OCI-LY3 (cell line): ENCODE results near the gene ATP1A3.

Experiments
- H2AFZ ChIP-seq: fragments of 200-600, 300-600 bp; shearing (Covaris generic); 2 replicates; pipeline ENCODE4 v1.6.0; 2014; ENCODE audit warnings: antibody characterized with exemption, low read depth, low read length
- H3K27ac ChIP-seq: fragments of 200-600, 300-600 bp; sonication (generic); 2 replicates; pipeline ENCODE4 v1.5.1; 2014; ENCODE audit warnings: mild to moderate bottlenecking, low read length, moderate library complexity, mixed read lengths
- H3K27me3 ChIP-seq: fragments of 200-600, 300-600 bp; sonication (generic); 2 replicates; pipeline ENCODE4 v1.6.1; 2014; ENCODE audit warnings: low read depth, low read length, mixed read lengths
- H3K36me3 ChIP-seq: fragments of 200-600, 300-600 bp; sonication (generic); replicated peaks from 2 replicates; pipeline ENCODE3; 2014; ENCODE audit warnings: low read depth, low read length, mixed read lengths
- H3K4me1 ChIP-seq: fragments of 300-600, 200-600 bp; sonication (generic); 2 replicates; pipeline ENCODE4 v1.6.1; 2014; ENCODE audit warnings: low read length, mixed read lengths
- H3K4me2 ChIP-seq: fragments of 200-600, 300-600 bp; sonication (generic); 2 replicates; pipeline ENCODE4 v1.6.1; 2014; ENCODE audit warnings: low read length, mixed read lengths
- H3K4me3 ChIP-seq: fragments of 300-600, 200-600 bp; sonication (generic); 2 replicates; pipeline ENCODE4 v1.5.1; 2014; ENCODE audit warnings: antibody characterized with exemption, mild to moderate bottlenecking, low read length, moderate library complexity
- H3K79me2 ChIP-seq: fragments of 300-600, 200-600 bp; shearing (Covaris generic); 2 replicates; pipeline ENCODE4 v1.6.1; 2014; ENCODE audit warnings: mild to moderate bottlenecking, low read length, mixed read lengths
- H3K9ac ChIP-seq: fragments of 300-600, 200-600 bp; shearing (Covaris generic); 2 replicates; pipeline ENCODE4 v1.6.0; 2014; ENCODE audit warnings: mild to moderate bottlenecking, low read length, moderate library complexity
- H3K9me3 ChIP-seq: fragments of 200-600, 300-600 bp; shearing (Covaris generic); 2 replicates; pipeline ENCODE4 v1.6.1; 2014; ENCODE audit warnings: low read length, mixed read lengths; ENCODE audit not compliant: insufficient read depth
- H4K20me1 ChIP-seq: fragments of 200-600, 300-600 bp; sonication (generic); 2 replicates; pipeline ENCODE4 v1.6.1; 2016; ENCODE audit warnings: low read length, mixed read lengths; ENCODE audit not compliant: insufficient read depth
- EZH2phosphoT487 ChIP-seq: fragments of 200-600 bp; shearing (Covaris generic); IDR thresholded peaks from 2 replicates; pipeline ENCODE4 v1.6.1; 2018; ENCODE audit warnings: antibody characterized with exemption, mixed run types, low read depth
- TF ChIP-seq, protein P1 (sequence below): fragments of 200-600, 300-600 bp; sonication (generic); IDR thresholded peaks from 2 replicates; pipeline ENCODE4 v1.5.1; 2014; ENCODE audit warnings: antibody characterized with exemption, low read length, low read depth

Gene ATP1A3

DNA sequence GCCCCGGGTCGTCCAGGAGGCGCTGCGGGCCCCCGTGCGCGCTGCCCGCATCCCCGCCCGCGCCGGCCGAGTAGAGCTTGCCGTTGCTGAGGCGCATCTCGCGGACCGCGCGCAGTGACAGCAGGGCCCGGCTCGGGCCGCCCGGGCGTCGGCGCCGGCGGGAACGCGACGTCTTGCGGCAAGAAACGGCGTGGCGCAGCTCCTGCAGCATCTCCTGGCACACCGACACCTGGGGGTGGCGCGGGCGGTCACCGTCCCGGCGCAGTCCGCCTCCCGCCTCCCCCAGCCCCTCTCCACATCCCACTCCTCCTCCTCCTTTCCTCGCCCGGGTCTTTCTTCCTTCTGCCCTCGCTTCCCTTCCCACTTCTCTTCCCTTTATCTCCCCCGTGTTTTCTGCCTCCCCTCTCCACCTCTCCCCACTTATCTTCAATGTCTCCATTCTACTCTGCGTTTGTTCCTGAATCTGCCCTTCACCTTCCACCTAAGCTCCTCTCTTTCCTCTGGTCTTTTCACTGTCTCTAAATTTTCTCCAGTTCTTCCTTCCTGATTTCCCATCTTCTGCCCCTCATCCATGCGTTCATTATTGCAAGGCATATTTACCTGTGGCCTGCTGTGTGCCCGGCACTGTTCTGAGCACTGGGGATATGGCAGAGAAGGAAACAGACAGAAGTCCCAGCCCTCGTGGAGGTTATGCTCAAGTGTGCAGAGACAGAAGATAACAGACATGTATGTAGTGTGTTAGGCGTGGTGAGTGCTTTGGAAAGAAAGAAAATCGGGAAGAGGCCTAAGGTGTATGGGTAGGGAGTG, 5.2 kb upstream of the ATP1A3 start:
- Histone ChIP-seq H3K4me2 (no peak overlapping the region), H4K20me1 (peaks cover 3% of the 10 kb centered on the region; the same call in 1 of the 2 replicates), H3K36me3 (no peaks in the 10 kb centered on the region), H3K79me2 (no peaks in the 10 kb centered on the region), H2AFZ (no peak overlapping the region), H3K27ac (no peak overlapping the region), H3K9ac (no peak overlapping the region), H3K4me3 (no peak overlapping the region), H3K4me1 (peaks cover 7% of the 10 kb centered on the region; the same call in 1 of the 2 replicates), H3K27me3 (peaks cover 30% of the 10 kb centered on the region), H3K9me3 (no peaks in the 10 kb centered on the region)
- no peak for TF ChIP-seq EZH2phosphoT487
- TF ChIP-seq, protein P1, sequence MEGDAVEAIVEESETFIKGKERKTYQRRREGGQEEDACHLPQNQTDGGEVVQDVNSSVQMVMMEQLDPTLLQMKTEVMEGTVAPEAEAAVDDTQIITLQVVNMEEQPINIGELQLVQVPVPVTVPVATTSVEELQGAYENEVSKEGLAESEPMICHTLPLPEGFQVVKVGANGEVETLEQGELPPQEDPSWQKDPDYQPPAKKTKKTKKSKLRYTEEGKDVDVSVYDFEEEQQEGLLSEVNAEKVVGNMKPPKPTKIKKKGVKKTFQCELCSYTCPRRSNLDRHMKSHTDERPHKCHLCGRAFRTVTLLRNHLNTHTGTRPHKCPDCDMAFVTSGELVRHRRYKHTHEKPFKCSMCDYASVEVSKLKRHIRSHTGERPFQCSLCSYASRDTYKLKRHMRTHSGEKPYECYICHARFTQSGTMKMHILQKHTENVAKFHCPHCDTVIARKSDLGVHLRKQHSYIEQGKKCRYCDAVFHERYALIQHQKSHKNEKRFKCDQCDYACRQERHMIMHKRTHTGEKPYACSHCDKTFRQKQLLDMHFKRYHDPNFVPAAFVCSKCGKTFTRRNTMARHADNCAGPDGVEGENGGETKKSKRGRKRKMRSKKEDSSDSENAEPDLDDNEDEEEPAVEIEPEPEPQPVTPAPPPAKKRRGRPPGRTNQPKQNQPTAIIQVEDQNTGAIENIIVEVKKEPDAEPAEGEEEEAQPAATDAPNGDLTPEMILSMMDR, result no peak

GRCh38 chr19:41998246-41999020, 4.4 kb upstream of the ATP1A3 start:
- Histone ChIP-seq H3K79me2 (no peaks in the 10 kb centered on the region), H3K36me3 (no peaks in the 10 kb centered on the region), H3K27me3 (peaks cover 26% of the 10 kb centered on the region), H4K20me1 (peaks cover 3% of the 10 kb centered on the region; the same call in 1 of the 2 replicates), H3K9me3 (no peaks in the 10 kb centered on the region), H3K4me1 (peaks cover 9% of the 10 kb centered on the region; the same call in 1 of the 2 replicates), H3K9ac (no peak overlapping the region), H3K27ac (no peak overlapping the region), H3K4me2 (no peak overlapping the region), H3K4me3 (no peak overlapping the region), H2AFZ (no peak overlapping the region)
- TF ChIP-seq, protein P1, result peak; percentile 14
- no peak for TF ChIP-seq EZH2phosphoT487

DNA sequence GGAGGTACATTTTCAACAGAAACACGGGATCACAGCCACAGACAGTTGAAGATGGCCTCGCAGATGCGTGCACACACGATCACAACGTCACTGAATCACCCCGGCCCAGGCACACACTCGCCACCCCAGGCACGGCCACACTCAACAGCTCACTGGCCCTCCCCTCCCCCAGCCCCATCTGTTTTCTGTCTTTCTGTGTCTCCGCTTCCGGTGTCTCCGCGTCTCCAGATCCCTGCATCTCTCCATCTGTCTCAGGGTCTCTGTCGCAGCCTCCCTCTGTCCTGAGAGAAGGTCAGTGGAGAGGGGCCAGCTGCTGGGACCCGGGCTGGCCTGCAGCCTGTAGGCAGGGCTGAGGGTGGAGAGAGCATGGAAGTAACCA, 3.8 kb upstream of the ATP1A3 start:
- no peak for TF ChIP-seq EZH2phosphoT487
- TF ChIP-seq, protein P1, result no peak
- peaks cover 3% of the 10 kb centered on the region; the same call in 1 of the 2 replicates for H4K20me1 ChIP-seq
- no peak overlapping the region for H3K27ac ChIP-seq
- no peak overlapping the region for H3K4me2 ChIP-seq
- no peak overlapping the region for H2AFZ ChIP-seq
- H3K9ac ChIP-seq, result no peak overlapping the region
- H3K36me3 ChIP-seq, result no peaks in the 10 kb centered on the region
- peaks cover 26% of the 10 kb centered on the region for H3K27me3 ChIP-seq
- H3K4me3 ChIP-seq, result no peak overlapping the region
- H3K9me3 ChIP-seq, result no peaks in the 10 kb centered on the region
- no peaks in the 10 kb centered on the region for H3K79me2 ChIP-seq
- peaks cover 13% of the 10 kb centered on the region; the same call in 1 of the 2 replicates for H3K4me1 ChIP-seq
